Right lobe of liver (tissue), 6 donors: ENCODE data around the gene GSTO2. TPM values are rescaled to one million over a fixed set of nuclear protein-coding genes. Genes with fewer than 3 reads are reported as not detected.

Experiments
- ATAC-seq, 4 donors: fragments of 200-7000 bp; cut with Tn5 transposase; one replicate each; pipeline ENCODE4 v1.9.1; 2020; ENCODE audit warnings: mild to moderate bottlenecking in 4 of 4, moderate library complexity in 4 of 4
- DNase-seq, 3 donors: peaks; one replicate each; pipeline ENCODE4 v3.0.0-alpha.2; 2020
- H3K27ac ChIP-seq, 3 donors: fragments of 200-600 bp; one replicate each; pipeline ENCODE4 v1.8.0; 2022
- H3K27me3 ChIP-seq, 2 donors: fragments of 200-600 bp; one replicate each; pipeline ENCODE4 v1.8.0; 2022
- H3K36me3 ChIP-seq, 4 donors: fragments of 200-600 bp; sonication (generic) in 1 of 4; one replicate each; pipeline versions ENCODE4 v1.5.1 to v1.8.0; 2017 to 2022; ENCODE audit warnings: control low read depth in 1 of 4
- H3K4me1 ChIP-seq, 4 donors: fragments of 200-600 bp; sonication (generic) in 1 of 4; one replicate each; pipeline versions ENCODE4 v1.5.1 to v1.8.0; 2017 to 2022; ENCODE audit warnings: control low read depth in 1 of 4
- H3K4me3 ChIP-seq, 3 donors: fragments of 200-600 bp; one replicate each; pipeline ENCODE4 v1.8.0; 2022
- H3K9me3 ChIP-seq, 4 donors: fragments of 200-600 bp; sonication (generic) in 1 of 4; one replicate each; pipeline versions ENCODE4 v1.5.1 to v1.8.0; 2017 to 2022; ENCODE audit warnings: control low read depth in 1 of 4
- POLR2A ChIP-seq: fragments of 450-650 bp; IDR thresholded peaks from one replicate; pipeline ENCODE4 v1.6.1; 2017; ENCODE audit warnings: antibody characterized with exemption, mild to moderate bottlenecking
- WGBS: methylation state at CpG from one replicate; pipeline ENCODE4 v1.1.6; 2018; ENCODE audit warnings: low coverage, low lambda C conversion rate; ENCODE audit not compliant: insufficient coverage; ENCODE audit errors: missing lambda C conversion rate; 5-methylcytosine and 5-hydroxymethylcytosine counted together
- intact Hi-C, 2 donors: fragments of 100-400 bp; cut with DNase I; formaldehyde crosslinking; loops; one replicate each; pipeline versions ENCODE4 v1.11.2 to v1.14.1; 2022
- total RNA-seq, 6 experiments: library from RNA; depleted of rRNA in 2 of 6; stranded (reverse); fragments of >200 nt in 2 of 6; fragmentation: NEBNext Ultra II Directional in 3 of 6; extraction: Animal tissue kit (Norgen Biotek cat#: 25700) in 3 of 6; gene quantifications; one replicate each; pipeline versions ENCODE4 v1.1.0 to v1.2.4, GENCODE V29; 2016 to 2023
- TF ChIP-seq, protein P1 (sequence below), 4 donors: fragments of 200-600 bp in 3 of 4; fragments of 450-650 bp in 1 of 4; IDR thresholded peaks; one replicate each; pipeline versions ENCODE4 v1.5.1 to v1.8.0; 2016 to 2022; ENCODE audit warnings: antibody characterized with exemption in 4 of 4, mild to moderate bottlenecking in 2 of 4
- donor health status: DM: no; HTN: yes; CAD: no.
- donor health status: DM: no; HTN: no; CAD: no.
- donor health status: DM: no; HTN: no; CAD: no.
- donor health status: DM: no; HTN: yes; CAD: no.
- donor health status: DM: no; HTN: yes; CAD: no.

The GSTO2 gene
- total RNA-seq, 6 experiments from 2014 or later = 1.4 to 5.3 (median 2.8) TPM

DNA sequence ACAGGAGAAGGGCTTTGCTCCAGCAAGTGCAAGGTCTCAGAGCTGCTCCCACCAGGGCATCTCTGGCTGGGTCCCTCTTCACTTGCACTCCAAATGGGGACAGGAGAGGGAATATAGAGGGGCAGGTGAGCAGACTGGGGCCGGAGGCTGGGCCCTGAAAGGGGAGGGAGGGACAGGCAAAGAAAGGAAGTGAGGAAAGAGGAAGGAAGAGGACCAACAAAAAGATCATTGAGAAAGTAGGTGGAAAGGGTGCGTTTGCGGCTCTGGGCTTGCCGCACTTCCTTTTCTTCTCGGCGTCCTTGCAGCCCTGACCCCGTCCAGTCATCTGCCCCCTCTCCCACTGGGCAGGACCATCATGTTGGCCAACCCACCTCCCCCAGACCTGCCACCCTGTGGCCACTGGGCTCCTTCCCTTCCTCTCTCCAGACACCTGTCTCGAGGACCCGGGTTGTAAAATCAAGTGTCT is 55.3 kb downstream of the GSTO2 start:
- ATAC-seq = peak; percentile 11 to 29 (median 22)
- intact Hi-C loops = no loop called here
- DNase-seq = peak in 1 of 3 donors; percentile 54

DNA sequence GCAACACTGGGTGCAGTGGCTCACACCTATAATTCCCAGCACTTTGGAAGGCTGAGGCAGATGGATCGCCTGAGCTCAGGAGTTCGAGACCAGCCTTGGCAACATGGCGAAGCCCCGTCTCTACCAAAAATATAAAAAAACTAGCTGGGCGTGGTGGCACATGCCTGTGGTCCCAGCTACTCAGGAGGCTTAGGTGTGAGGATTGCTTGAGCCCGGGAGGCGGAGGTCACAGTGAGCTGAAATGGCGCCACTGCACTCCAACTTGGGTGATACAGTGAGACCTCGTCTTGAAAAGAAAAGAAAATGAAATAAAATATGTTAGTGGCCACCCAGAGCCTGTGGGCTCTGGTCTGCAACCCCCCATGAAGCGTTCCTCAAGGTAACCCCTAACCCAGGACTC is 55.9 kb downstream of the GSTO2 start:
- H3K9me3 ChIP-seq = no peaks in the 10 kb centered on the region
- H3K4me1 ChIP-seq = peaks cover 0 to 16% (median 0%) of the 10 kb centered on the region in 4 donors
- DNase-seq = no peak
- no peaks in the 10 kb centered on the region for H3K27me3 ChIP-seq
- intact Hi-C loops = no loop called here
- ATAC-seq = no peak
- H3K27ac ChIP-seq = peak overlapping the region in 1 of 3 donors; percentile 53
- WGBS = 94% methylated on average over 8 of the region's 10 CpGs
- TF ChIP-seq, protein P1, sequence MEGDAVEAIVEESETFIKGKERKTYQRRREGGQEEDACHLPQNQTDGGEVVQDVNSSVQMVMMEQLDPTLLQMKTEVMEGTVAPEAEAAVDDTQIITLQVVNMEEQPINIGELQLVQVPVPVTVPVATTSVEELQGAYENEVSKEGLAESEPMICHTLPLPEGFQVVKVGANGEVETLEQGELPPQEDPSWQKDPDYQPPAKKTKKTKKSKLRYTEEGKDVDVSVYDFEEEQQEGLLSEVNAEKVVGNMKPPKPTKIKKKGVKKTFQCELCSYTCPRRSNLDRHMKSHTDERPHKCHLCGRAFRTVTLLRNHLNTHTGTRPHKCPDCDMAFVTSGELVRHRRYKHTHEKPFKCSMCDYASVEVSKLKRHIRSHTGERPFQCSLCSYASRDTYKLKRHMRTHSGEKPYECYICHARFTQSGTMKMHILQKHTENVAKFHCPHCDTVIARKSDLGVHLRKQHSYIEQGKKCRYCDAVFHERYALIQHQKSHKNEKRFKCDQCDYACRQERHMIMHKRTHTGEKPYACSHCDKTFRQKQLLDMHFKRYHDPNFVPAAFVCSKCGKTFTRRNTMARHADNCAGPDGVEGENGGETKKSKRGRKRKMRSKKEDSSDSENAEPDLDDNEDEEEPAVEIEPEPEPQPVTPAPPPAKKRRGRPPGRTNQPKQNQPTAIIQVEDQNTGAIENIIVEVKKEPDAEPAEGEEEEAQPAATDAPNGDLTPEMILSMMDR (IDR thresholded peaks at IDR 0.05) = no peak
- TF ChIP-seq POLR2A = no peak
- no peak overlapping the region for H3K4me3 ChIP-seq
- no peaks in the 10 kb centered on the region for H3K36me3 ChIP-seq

More for the DNA sequence above, 55.3 kb downstream of the GSTO2 start:
- Histone ChIP-seq H3K4me1 (peaks cover 0 to 12% (median 0%) of the 10 kb centered on the region in 4 donors), H3K27me3 (no peaks in the 10 kb centered on the region), H3K27ac (no peak overlapping the region), H3K36me3 (no peaks in the 10 kb centered on the region), H3K4me3 (no peak overlapping the region), H3K9me3 (no peaks in the 10 kb centered on the region)
- 41% methylated on average over 8 of the region's 9 CpGs for WGBS
- TF ChIP-seq, protein P1 (IDR thresholded peaks at IDR 0.05) = no peak
- no peak for TF ChIP-seq POLR2A

- no peak overlapping the region for H3K4me3 ChIP-seq
- H3K27me3 ChIP-seq = no peaks in the 10 kb centered on the region
- peak in 1 of 3 donors; percentile 49 for DNase-seq
- 47% methylated on average over 8 of the region's 28 CpGs for WGBS
- ATAC-seq = peak; percentile 26 to 41 (median 33)
- intact Hi-C loops = no loop called here
- H3K4me1 ChIP-seq = peaks cover 0 to 22% (median 0%) of the 10 kb centered on the region in 4 donors
- peak overlapping the region; percentile 1 to 53 (median 47) for H3K27ac ChIP-seq
- no peaks in the 10 kb centered on the region for H3K36me3 ChIP-seq
- TF ChIP-seq POLR2A = no peak
- TF ChIP-seq, protein P1 (IDR thresholded peaks at IDR 0.05) = no peak
- no peaks in the 10 kb centered on the region for H3K9me3 ChIP-seq
Measured at GRCh38 chr10:104325436-104326435, 56.8 kb downstream of the GSTO2 start.

DNA sequence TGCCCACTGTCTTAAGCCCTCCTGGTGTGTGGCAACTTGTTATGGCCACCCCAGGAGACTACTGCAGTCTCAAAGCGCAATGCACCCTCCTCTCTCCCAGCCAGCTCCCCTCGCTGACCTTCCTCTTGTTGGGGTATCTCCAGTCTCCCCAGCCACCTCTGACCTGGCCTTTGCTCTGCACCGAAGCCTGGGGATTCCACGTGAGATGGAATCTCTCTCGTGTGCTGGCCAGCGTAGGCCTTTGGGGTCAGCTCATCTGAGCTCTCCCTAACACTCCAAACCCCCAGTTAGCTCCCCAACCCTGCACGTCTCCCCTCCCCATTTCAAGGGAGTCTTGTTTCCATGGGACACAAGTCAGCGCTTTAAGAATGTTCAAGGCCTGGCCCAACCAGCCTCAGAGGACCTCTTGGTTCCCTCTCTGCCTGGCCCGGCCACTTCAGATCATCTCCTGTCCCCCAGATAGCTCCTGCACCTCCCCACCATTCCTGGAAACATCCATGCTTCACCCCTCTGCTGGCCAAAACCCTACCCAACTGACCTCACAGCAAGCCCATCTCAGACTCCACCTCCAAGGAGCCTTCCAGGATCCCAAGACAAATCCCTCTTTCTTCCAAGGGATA is 58.1 kb downstream of the GSTO2 start:
- TF ChIP-seq POLR2A = no peak
- TF ChIP-seq, protein P1 (IDR thresholded peaks at IDR 0.05) = no peak
- H3K4me3 ChIP-seq = no peak overlapping the region
- H3K36me3 ChIP-seq = no peaks in the 10 kb centered on the region
- 62% methylated on average over 2 of the region's 9 CpGs for WGBS
- no peaks in the 10 kb centered on the region for H3K27me3 ChIP-seq
- H3K9me3 ChIP-seq = no peaks in the 10 kb centered on the region
- peaks cover 0 to 30% (median 0%) of the 10 kb centered on the region in 4 donors for H3K4me1 ChIP-seq
- no peak for DNase-seq
- H3K27ac ChIP-seq = peak overlapping the region in 1 of 3 donors; percentile 26
- ATAC-seq = no peak
- intact Hi-C loops = no loop called here
